ENCODE measurements around the gene PREB.
"Not testable (repeated sequence)": the region's sequence is repeated elsewhere in the genome, so short reads cannot be mapped to it uniquely, and the experiment has no call there.

The PREB gene, protein sequence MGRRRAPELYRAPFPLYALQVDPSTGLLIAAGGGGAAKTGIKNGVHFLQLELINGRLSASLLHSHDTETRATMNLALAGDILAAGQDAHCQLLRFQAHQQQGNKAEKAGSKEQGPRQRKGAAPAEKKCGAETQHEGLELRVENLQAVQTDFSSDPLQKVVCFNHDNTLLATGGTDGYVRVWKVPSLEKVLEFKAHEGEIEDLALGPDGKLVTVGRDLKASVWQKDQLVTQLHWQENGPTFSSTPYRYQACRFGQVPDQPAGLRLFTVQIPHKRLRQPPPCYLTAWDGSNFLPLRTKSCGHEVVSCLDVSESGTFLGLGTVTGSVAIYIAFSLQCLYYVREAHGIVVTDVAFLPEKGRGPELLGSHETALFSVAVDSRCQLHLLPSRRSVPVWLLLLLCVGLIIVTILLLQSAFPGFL

DNA sequence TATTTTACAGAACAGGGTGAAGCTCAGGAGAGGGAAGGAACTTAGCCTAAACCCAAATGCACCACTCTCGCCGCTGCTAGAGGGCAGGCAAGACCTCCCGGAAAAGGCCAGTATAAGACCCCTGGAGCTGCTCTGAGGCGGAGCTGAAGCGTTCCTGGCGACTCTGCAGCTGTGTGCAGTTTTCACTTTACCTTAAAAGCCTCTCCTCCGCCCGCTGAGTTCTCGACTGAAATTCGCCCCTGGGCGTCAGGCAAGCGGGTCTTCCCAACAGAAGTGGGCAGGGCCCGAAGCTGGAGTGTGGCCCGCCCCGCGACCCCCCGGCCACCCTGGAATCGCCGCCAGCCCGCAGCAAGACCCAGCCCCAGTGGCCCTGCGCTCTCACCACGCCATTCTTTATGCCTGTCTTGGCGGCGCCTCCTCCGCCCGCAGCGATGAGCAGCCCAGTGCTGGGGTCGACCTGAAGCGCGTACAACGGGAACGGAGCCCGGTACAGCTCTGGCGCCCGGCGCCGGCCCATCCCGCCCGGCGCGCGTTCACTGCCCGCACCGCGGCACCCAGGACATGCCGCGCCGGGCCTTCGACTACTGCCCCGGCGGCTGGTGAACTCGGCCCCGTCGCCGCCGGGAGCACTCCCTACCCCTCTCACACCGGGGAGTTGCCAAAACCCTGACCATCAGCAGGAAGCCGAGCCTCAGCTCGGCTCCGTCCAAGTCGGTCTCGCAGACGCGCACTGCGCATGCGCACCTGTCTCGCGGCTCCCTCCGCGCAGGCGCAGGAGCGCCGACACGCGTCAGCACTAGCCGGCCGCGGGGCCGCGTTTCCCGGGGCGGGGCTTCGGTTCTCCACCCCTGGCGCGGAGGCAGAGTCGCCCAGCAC, at the start of gene PREB:
Gene PREB, minus strand, starts transcription at position 732 of the 876 bp plus-strand sequence. Its CDS starts 215 bp downstream, at position 517.
- H3K27ac Mint-ChIP-seq, result peak within 1 kb of the TSS; percentile 91
- H3K36me3 Mint-ChIP-seq (ENCODE audit: low read depth), result peaks cover 32% of the 10 kb centered on the region
- peak within 1 kb of the TSS; percentile 97 for H3K4me3 Mint-ChIP-seq
- no peaks in the 10 kb centered on the region for H3K27me3 Mint-ChIP-seq
- no peaks in the 10 kb centered on the region for H3K9me3 Mint-ChIP-seq
- H3K4me1 Mint-ChIP-seq (ENCODE audit: low read depth), result peaks cover 25% of the 10 kb centered on the region

DNA sequence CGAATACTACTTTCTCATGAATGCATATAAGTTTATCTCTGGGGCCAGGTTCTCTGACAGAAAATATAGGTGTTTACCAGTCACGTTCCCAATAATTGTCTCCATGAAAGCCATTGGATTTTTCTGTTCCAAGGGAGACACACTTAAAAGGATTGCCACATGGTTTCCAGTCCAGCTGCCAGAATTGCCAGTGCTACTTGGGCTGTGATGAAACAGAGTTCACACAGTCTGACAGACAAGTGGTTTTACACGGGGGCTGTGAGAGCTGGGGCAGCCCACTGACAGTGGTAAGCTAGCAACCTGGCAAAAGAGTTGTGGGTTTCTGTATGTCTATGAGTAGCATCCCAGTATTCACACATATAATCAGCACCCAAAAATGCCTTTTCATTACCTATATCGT, 49.7 kb upstream of the PREB start:
- no peaks in the 10 kb centered on the region for H3K9me3 Mint-ChIP-seq
- H3K4me1 Mint-ChIP-seq (ENCODE audit: low read depth), result no peaks in the 10 kb centered on the region
- no peaks in the 10 kb centered on the region for H3K36me3 Mint-ChIP-seq (ENCODE audit: low read depth)
- H3K27ac Mint-ChIP-seq, result no peak overlapping the region
- H3K27me3 Mint-ChIP-seq, result peaks cover 30% of the 10 kb centered on the region
- H3K4me3 Mint-ChIP-seq, result no peak overlapping the region

DNA sequence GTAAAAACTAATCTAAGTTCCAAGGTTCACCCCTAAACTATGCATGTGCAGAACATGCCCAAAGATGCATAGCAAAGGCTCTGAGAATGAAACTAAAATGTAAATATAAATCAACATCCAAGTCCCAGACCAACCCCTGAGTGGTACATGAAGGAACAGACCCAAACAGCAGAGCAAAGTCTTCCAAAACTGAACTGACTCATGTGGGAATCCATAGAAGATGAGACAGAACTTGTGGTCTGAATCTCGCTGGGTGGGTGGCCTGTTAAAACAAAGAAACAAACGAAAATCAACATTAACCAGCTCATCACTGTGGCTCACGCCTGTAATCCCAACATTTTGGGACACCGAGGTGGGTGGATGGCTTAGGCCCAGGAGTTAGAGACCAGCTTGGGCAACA, 47.9 kb upstream of the PREB start:
- H3K4me3 Mint-ChIP-seq, result no peak overlapping the region
- no peaks in the 10 kb centered on the region for H3K4me1 Mint-ChIP-seq (ENCODE audit: low read depth)
- H3K9me3 Mint-ChIP-seq, result no peaks in the 10 kb centered on the region
- H3K36me3 Mint-ChIP-seq (ENCODE audit: low read depth), result no peaks in the 10 kb centered on the region
- peaks cover 31% of the 10 kb centered on the region for H3K27me3 Mint-ChIP-seq
- H3K27ac Mint-ChIP-seq, result no peak overlapping the region

DNA sequence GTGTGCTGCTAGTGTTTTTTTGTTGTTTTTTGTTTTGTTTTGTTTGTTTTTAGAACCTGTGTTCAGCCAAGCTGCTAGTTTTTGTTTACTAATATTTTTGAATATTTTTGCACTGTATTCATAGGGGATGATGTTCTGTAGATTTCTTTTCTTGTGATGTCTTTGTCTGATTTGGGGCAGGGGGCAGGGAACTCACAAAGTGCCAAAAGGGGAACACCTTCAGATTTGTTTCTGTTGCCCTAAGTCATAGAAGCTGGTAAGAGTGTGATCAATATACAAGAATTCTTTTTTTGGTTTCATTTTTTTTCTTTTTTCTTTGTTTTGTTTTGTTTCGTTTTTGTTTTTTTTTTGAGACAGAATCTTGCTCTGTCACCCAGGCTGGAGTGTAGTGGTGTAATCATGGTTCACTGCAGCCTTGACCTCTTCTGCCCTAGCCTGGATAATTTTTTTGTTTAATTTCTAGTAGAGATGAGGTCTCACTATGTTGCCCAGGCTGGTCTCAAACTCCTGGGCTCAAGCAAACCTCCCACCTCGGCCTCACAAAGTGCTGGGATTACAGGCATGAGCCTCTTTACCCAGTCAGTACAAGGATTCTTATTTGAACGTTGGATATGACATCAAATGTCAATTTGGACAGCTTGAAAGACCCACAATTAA, 45.0 kb upstream of the PREB start:
- H3K4me1 Mint-ChIP-seq (ENCODE audit: low read depth), result no peaks in the 10 kb centered on the region
- H3K27ac Mint-ChIP-seq, result no peak overlapping the region
- H3K9me3 Mint-ChIP-seq, result no peaks in the 10 kb centered on the region
- no peak overlapping the region for H3K4me3 Mint-ChIP-seq
- H3K27me3 Mint-ChIP-seq, result peaks cover 35% of the 10 kb centered on the region
- H3K36me3 Mint-ChIP-seq (ENCODE audit: low read depth), result no peaks in the 10 kb centered on the region

DNA sequence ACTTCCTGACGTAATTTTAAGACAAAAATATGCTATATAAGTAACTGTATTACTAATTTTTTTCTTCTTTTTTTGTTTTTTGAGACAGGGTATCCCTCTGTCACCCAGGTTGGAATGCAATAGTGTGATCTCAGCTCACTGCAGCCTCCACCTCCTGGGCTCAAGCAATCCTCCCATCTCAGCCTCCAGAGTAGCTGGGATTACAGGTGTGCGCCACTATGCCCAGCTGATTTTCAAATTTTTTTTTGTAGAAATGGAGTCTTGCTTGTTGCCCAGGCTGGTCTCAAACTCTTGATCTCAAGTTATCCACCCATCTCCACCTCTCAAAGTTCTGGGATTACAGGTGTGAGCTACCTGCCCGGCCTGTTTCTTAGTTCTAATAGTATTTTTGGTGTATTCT, 44.0 kb upstream of the PREB start:
- H3K4me1 Mint-ChIP-seq (ENCODE audit: low read depth), result no peaks in the 10 kb centered on the region
- H3K4me3 Mint-ChIP-seq, result no peak overlapping the region
- H3K27ac Mint-ChIP-seq, result no peak overlapping the region
- H3K36me3 Mint-ChIP-seq (ENCODE audit: low read depth), result no peaks in the 10 kb centered on the region
- peaks cover 28% of the 10 kb centered on the region for H3K27me3 Mint-ChIP-seq
- H3K9me3 Mint-ChIP-seq, result no peaks in the 10 kb centered on the region

DNA sequence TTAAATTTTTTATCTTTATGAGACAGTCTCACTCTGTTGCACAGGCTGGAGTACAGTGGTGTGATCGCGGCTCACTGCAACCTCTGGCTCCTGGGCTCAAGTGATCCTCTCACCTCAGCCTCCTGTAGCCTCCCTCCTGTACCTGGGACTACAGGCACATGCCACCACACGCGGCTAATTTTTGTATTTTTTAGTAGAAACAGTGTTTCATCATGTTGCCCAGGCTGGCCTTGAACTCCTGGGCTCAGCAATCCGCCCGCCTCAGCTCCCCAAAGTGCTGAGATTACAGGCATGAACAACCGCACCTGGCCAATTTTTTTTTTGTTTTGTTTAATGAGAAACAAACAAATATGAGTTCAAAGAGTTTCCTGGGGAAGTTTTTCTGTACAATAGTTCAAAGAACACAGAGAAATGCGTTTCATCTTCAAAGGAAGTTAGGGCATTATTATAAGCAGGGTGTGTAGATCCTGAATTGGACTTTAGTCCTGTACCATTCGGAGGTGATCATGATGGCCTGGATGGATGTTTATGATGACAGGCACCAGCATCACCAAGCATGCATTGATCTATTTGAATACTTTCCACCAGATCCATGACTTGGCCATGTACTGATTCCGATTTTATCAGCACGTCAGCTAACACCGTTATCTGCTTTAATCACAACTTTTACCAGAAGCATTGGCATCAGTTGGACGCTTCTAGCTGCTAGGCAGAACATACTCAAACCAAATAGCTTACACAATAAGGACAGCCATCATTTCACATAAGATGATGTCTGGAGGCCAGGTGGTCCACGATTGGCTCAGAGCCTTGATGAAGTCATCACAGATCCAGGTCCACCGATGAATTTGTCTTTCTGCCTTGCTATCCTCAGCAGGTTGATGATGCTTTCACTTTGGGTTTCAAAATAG, 43.3 kb upstream of the PREB start:
- Mint-ChIP-seq H3K4me1 (ENCODE audit: low read depth) (no peaks in the 10 kb centered on the region), H3K9me3 (no peaks in the 10 kb centered on the region), H3K4me3 (no peak overlapping the region), H3K27me3 (peaks cover 28% of the 10 kb centered on the region), H3K27ac (no peak overlapping the region), H3K36me3 (ENCODE audit: low read depth) (no peaks in the 10 kb centered on the region)

DNA sequence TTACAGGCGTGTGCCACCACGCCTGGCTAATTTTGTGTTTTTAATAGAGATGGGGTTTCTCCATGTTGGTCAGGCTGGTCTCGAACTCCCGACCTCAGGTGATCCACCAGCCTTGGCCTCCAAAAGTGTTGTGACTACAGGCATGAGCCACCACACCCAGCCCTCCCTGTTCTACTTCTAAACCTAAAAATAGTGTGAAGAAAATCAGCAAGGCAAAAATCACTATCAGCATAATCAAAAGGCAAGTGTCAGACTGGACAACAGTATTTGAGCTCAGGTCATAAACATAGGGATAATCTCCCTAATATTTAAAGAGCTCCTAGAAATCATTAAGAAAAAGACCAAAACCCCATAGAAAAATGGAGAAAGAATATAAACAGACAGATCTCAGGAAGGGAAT, 41.3 kb upstream of the PREB start:
- not testable (repeated sequence) for H3K4me1 Mint-ChIP-seq (ENCODE audit: low read depth)
- H3K27me3 Mint-ChIP-seq, result peaks cover 20% of the 10 kb centered on the region

DNA sequence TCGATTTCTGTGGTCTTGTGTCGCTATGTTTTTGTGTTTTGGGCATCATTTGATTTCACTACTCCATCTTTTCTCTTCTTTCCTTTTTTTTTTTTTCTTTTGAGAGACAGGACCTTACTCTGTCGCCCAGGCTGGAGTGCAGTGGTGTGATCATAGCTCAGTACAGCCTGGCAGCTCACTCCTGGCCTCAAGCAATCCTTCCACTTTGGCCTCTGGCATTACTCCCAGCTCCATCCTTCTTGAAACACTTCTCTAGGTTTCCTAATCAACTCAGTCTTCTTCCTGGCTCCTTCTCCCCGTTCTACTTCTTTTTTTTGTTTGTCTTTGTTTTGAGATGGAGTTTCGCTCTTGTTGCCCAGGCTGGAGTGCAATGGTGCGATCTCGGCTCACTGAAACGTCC, 40.9 kb upstream of the PREB start:
- Mint-ChIP-seq H3K9me3 (no peaks in the 10 kb centered on the region), H3K27ac (no peak overlapping the region), H3K4me1 (ENCODE audit: low read depth) (peaks cover 4% of the 10 kb centered on the region), H3K36me3 (ENCODE audit: low read depth) (no peaks in the 10 kb centered on the region), H3K27me3 (peaks cover 22% of the 10 kb centered on the region), H3K4me3 (no peak overlapping the region)

More for the DNA sequence above, 41.3 kb upstream of the PREB start:
- H3K27ac Mint-ChIP-seq; H3K36me3 Mint-ChIP-seq (ENCODE audit: low read depth); H3K9me3 Mint-ChIP-seq; H3K4me3 Mint-ChIP-seq: not testable (repeated sequence)

DNA sequence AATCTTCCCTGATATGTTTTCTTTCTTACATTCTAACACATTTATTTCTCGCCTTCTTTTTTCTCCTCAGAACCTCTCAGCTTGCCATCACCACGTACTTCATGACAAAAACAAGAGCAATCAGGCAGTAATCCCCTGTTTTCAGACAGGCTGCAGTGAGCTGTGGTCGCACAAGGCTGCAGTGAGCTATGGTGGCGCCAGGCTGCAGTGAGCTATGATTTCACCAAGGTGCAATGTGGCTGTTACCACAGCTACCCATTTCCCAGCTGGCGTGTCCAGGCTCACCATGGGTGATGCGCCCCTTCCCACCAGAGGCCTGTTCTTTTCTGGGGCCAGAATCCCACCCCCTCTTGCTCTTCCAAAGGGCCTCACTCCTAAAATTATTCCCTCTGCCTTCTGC, 40.2 kb upstream of the PREB start:
- Mint-ChIP-seq H3K4me1 (ENCODE audit: low read depth) (peaks cover 4% of the 10 kb centered on the region), H3K36me3 (ENCODE audit: low read depth) (no peaks in the 10 kb centered on the region), H3K27ac (no peak overlapping the region), H3K27me3 (peaks cover 18% of the 10 kb centered on the region), H3K4me3 (no peak overlapping the region), H3K9me3 (no peaks in the 10 kb centered on the region)

DNA sequence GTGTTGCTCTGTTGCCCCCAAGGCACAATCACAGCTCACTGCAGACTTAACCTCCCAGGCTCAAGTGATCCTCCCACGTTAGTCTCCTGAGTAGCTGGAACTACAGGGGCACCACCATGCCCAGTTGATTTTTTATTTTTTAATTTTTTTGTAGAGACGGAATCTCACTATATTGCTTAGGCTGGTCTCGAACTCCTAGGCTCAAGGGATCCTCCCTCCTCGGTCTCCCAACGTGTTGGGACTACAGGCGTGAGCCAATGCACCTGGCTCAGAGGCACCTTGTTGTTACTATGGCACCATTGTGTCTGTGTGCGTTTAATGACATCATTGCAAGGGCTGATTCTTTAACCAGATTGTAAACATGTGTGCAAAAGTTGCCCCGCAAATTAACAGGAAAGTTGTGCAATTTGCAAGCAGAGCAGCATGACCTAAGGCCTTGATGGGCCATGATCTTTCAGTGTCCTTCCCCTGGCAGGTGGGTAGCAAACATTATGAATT, 37.0 kb upstream of the PREB start:
- Mint-ChIP-seq H3K9me3 (no peaks in the 10 kb centered on the region), H3K4me3 (no peak overlapping the region), H3K36me3 (ENCODE audit: low read depth) (no peaks in the 10 kb centered on the region), H3K4me1 (ENCODE audit: low read depth) (peaks cover 4% of the 10 kb centered on the region), H3K27me3 (peaks cover 9% of the 10 kb centered on the region), H3K27ac (no peak overlapping the region)

DNA sequence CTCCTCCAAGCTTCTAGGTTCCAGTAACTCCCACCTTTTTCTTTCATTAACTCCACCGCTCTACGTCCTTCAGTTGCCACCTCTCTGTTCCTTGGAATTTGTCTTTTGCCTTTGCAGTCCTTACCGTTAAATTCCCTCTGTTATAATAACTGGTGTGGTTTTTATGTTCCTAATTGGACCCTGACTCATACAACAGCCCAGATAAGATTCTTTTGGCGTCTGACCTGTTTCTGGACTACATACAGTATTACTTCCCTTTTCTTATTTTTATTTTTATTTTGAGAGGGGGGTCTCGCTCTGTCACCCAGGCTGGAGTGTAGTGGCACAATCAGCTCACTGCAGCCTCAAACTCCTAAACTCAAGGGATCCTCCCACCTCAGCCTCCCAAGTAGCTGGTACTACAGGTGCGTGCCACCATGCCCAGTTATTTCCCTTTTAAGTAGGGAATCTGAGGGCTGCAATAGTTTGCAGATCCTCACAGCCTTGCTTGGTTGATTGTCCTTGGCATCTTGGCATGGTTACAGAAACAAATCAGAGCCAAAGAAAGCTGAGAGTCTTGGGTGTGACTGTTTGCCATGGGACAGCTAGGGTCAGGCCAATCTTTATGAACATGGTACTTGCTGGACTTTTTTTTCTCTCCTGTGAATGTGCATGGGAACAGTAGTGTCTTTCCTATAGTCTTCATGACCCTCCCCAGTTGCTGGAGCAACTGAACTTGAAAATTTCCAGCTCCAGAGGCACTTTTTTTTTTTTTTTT, 36.3 kb upstream of the PREB start:
- Mint-ChIP-seq H3K4me3 (no peak overlapping the region), H3K4me1 (ENCODE audit: low read depth) (peaks cover 4% of the 10 kb centered on the region), H3K27me3 (peaks cover 8% of the 10 kb centered on the region), H3K36me3 (ENCODE audit: low read depth) (no peaks in the 10 kb centered on the region), H3K9me3 (no peaks in the 10 kb centered on the region), H3K27ac (no peak overlapping the region)

DNA sequence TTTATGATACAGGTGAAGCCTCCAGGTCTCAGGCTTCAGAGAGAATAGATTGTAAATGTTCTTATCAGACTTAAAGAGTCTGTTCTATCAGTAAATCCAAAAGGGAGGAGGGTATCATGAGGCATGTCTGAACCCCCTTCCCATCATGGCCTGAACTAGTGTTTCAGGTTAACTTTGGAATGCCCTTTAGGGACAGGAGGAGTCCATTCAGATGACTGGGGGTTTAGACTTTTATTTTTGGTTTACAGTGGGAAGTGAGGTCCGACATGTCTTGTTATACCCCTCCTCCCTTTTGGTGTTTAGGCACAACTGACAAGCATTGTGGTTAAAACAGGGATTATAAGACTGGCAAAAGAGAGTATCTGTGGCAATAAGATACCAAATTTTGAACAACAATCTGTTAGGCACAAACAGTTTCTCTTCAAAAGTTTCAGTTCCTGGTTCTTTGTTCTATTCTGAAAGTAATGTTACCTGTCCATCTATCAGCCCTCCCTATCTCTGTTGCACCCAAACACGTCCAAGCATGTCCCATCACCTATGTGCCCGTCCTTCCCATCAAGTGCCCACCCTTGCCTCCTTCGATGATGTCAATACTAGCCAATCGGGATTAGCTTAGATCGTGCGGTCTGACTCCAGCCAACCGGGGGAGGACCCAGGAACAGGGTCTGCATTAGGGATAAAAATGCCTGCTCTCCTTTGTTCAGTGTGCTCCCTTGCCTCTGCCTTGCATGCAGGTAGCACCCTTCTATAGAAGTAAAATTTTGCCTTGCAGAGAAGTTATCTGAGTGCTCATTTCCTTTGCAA, 30.7 kb upstream of the PREB start:
- Mint-ChIP-seq H3K9me3 (no peaks in the 10 kb centered on the region), H3K27me3 (no peaks in the 10 kb centered on the region), H3K27ac (no peak overlapping the region), H3K4me3 (no peak overlapping the region), H3K36me3 (ENCODE audit: low read depth) (no peaks in the 10 kb centered on the region), H3K4me1 (ENCODE audit: low read depth) (peaks cover 4% of the 10 kb centered on the region)
